Activated T-helper 1 cell treated with Interleukin-2 at 50 U/mL for 16 hours (primary cell): ENCODE measurements around the gene SMYD5.
"Not testable (repeated sequence)": the region's sequence is repeated elsewhere in the genome, so short reads cannot be mapped to it uniquely, and the experiment has no call there.

ENCODE experiments used
- DNase-seq: peaks from one replicate; pipeline ENCODE4 v3.0.0-alpha.2; 2020; ENCODE audit warnings: low read depth

Gene SMYD5

GRCh38 chr2:73214120-73215035 lies at the start of gene SMYD5:
SMYD5 (plus strand) TSS chr2:73214245; CDS start chr2:73214267, 22 bp downstream.
- peak; percentile 85 for DNase-seq

- DNase-seq = not testable (repeated sequence)
Observed at GRCh38 chr2:73165978-73166377, 48.1 kb upstream of the SMYD5 start.

- not testable (repeated sequence) for DNase-seq
Observed at GRCh38 chr2:73166813-73167212, 47.2 kb upstream of the SMYD5 start.

DNA sequence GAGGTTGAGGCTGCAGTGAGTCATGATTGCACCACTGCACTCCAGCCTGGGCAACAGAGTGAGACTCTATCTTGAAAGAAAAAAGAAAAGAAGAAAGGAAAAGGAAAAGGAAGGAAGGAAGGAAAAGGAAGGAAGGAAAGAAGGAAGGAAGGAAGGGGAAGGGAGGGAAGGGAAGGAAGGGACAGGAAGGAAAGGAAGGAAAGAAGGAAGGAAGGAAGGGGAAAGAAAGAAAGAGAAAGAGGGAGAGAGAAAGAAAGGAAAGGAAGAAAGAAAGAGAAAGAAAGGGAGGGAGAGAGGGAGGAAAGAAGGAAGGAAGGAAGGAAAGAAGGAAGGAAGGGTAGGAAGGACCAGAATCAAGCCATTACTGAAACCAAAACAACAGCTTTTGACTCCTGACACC lies 45.7 kb upstream of the SMYD5 start:
- not testable (repeated sequence) for DNase-seq

DNA sequence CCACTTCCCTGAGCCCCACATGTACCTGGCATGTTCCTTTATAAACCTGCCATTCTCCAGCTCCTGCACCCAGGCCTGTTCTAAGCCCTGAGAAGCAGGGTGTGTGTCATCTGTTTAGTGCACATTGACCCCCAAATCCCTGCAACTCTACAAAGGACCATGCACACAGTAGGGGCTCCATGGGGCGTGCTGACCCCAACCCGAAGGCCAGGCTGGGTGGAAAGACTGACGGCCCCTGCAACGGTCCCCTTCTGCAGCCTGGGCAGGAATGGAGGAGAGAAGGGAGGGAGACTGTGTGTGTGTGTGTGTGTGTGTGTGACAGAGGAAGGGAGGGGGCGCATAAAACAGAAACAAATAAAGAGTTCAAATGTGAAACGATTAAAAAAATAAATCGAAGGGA lies 43.7 kb upstream of the SMYD5 start:
- not testable (repeated sequence) for DNase-seq

DNA sequence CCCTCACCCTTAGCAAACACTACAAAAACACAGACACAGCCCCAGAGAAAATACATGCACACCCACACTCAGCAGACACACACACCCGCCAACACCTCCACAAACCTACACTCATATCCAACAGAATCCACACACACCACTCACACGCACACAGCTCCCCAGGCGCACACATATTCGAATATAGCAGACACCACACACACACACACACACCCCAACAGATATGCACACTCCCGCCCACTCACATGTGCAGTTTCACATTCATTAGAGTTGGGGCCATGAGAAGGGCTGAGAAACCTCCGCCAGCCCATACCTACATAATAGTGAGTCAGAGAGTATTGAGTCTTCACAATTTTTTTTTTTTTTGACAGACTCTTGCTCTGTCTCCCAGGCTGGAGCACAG lies 41.1 kb upstream of the SMYD5 start:
- DNase-seq = no peak

DNA sequence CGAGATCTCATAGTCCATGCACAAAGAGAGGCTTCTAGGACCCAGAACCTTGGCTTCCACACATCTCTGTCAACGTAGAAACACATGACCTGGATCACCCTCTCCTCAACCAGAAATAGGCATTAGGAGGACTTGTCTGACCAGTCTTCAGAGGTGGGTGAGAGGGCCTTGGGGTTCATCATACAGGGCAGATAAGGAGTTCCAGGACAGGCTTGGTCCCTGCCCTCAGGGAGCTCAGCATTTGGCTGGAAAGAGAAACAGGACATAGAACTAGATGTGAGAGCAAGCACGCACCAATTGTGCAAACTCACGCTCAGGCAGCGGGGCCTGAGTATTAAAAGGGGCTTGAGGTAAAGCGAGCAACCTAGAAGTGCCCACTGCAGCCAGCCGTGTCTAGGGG lies 40.3 kb upstream of the SMYD5 start:
- DNase-seq = no peak

DNA sequence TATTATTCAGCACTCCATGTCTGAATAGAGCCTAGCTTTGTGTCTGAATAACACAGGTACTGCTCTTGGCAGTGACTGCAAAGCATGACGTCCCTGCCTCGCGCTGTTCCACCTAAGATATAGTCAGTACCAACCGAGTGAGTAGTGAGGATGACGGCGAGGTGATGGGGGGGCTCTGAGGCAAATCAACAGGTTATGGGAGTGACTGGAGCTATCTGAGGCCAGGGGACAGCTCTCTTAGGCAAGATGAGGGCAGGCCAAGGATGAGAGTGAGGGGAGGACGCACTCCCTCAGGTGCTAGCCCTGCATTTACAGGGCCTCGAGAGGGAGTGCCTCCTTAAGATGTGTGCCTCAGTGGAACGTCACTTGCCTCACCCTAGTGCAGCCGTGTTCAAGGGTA lies 39.8 kb upstream of the SMYD5 start:
- DNase-seq = no peak

DNA sequence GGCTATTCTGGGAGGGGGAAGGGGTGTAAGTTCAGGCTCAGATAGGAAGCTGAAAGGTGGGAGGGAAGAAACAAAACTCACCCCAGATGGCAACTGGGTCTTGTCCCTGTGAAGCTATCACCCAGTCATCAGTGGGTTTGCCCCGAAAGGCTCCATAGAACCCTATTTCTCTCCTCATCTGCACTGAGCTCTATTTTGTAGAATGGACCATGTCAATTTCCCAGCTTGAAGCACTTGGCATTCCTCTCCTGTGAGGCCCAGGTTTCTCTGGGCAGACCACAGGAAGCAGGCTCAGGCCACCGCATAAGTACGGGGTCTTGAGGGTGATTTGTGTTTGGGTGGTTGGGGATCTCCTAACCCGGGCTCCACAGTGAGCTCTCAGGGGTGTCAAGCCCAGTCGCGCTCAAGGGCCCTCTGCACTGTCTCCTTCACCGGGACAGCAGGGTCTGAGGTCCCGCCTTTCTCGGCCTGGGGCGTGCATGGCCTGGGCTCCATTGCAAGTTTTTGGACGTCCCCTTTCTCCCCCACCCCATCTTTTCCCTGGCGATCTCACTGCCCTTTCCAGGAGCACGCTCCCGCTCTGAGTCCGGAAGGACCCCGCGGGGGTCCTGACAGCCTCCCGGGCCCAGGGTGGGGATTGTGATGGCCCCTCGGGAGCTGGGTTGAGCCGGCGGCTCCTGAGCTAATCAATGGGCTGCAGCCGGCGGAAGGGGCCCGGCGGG lies 38.9 kb upstream of the SMYD5 start:
- DNase-seq = no peak

- DNase-seq = peak; percentile 63
Observed at GRCh38 chr2:73175663-73176204, 38.3 kb upstream of the SMYD5 start.

DNA sequence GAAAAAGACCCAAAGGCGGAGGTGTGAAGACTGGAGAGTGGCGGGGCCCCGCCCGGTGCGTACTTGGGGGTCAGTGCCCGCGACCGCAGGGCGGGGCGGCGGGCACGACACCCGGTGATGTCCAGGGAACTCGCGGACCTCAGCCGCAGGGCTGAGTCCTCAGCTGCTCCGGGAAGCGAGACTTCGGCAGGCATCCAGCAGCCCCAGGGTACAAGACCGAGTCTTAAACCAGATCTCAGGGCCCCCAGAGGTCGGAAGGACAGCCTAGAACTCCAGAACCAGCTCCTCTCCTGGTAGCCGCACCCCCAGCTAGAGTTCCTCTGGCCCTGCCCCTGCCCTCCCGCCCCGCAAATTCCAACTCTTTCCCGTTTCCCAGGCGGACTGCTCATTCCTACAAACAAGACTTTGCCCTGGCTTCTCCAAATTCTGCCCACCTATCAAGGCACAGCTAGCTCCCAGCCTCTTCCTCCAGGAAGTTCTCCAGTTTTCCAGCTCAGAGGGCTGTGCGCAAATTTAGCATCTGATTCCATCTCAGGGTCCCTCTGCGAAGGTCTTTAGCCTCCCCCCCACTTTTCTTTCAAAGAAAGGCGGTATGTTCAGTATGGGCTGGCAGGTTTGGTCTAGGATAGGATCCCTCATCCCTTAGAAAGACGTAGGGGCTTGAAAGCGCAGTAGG lies 37.7 kb upstream of the SMYD5 start:
- no peak for DNase-seq

DNA sequence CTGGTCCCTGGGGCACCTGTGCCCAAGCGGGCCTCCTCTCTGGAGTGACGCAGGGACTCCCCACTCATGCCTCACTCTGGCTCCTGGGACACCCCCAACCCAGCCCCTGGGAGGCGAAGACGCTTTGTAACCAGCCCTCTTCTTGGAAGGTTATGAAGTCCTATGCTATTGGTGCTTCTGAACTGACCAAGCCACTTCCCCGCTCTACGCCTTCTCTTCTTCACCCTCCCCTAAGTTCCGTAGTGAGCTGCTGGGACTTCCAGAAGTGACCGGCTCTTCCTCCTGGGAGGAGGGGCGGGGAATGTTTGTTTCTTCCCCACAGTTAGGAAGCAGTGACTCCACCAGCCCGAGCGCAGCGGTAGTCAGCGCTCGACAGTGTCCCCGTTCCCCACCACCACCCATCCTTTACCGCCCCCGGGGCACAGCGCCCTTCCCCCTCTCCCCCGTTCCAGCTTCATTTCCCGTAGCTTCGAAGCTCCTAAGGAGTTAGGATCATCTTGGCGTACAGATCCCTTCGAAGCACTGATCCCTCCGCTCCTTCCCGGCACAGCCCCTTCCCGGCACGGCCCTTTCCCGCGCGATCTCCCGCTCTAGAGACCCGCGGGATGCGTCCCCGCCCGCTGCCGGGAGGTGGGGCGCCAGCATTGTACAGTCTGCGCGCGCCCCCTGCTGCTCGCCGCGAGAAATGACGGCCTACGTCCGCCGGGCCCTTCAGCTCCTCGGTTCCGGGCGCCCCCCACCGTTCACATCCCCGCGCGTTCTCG lies 37.0 kb upstream of the SMYD5 start:
- DNase-seq = peak; percentile 79

GRCh38 chr2:73177645-73178255 lies 36.3 kb upstream of the SMYD5 start:
- no peak for DNase-seq

DNA sequence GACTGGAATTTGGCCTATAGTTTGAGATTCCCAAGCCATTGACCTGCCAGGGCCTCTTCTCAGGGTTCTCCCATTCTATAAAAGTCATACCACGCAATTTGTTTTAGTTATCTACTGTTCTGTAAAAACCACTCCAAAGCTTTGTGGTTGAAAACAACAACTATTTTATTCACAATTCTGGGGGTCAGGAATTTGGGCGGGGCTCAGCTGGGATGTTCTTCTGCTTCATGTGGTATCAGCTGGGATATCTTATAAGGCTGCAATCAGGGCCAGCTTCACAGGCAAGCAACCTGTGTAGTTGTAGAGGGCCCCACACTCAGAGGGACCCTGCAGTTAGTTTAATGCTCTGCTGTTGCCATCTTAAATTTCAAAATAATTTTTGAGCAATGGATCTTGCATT lies 28.1 kb upstream of the SMYD5 start:
- DNase-seq = no peak

DNA sequence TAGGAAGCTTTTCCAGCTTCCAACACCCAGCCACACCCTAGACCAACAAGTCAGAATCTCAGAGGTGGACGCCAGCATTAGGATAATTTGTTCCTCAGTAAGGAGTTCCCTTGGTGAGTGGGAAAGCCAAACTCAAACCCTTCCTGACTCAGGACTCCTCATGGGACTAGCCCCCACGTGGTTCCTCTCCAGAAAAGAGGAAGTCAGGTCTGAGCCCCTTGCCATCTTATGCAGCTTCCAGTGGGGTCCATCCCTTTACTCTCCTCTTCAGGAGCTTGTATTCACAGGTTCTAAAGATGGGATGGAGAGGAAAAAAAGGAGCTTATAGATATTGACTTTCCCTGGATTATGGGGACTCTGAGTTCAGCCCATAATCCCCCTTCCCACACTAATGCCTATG lies 26.5 kb upstream of the SMYD5 start:
- no peak for DNase-seq

GRCh38 chr2:73197579-73197978 lies 16.5 kb upstream of the SMYD5 start:
- DNase-seq = no peak

DNA sequence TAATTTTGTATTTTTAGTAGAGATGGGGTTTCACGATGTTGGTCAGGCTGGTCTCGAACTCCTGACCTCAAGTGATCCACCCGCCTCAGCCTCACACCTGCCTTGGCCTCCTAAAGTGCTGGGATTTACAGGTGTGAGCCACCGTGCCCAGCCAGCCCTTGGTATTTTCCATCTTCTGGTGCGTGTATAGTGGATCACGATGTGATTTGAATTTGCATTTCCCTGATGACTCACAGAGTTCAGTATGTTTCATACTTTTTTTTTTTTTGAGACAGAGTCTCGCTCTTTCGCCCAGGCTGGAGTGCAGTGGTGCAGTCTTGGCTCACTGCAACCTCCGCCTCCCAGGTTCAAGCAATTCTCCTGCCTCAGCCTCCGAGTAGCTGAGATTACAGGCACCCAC lies 13.8 kb upstream of the SMYD5 start:
- DNase-seq = not testable (repeated sequence)

DNA sequence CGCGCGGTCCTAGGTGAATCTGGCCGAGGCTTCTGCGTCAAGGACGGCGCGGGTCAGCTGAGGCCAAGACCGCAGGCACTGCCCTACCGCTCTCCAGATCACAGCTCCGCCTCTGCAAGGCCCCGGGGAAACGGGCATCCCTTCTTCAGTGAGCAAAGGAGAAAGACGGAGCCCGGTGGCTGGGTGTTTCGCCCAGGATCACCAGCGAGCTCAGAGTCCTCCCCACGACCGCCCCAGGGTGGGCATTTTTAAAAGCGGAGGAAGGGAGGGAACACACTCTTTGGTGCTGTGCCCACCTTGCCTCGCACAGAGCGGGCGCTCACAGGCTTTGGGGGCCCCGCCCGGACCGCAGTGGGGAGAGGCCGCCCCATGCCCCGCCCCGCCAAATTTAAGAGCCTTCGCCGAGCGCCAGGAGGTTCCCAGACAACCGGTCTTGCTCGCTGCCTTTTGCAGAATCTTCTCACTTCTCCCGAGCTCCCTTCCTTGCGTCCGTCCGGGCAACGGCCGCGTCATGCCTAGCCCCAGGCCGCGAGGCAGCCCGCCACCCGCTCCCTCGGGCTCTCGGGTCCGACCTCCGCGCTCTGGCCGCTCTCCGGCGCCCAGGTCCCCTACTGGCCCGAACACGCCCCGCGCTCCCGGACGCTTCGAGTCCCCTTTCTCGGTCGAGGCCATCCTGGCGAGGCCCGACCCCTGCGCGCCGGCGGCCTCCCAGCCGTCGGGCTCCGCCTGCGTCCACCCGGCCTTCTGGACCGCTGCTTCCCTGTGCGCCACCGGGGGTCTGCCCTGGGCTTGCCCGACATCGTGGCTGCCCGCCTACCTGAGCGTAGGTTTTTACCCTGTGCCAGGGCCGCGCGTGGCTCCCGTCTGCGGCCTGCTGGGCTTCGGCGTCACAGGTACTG lies 11.6 kb upstream of the SMYD5 start, which contains the start of gene NOTO:
Gene NOTO, plus strand, starts transcription at position 419 of the 899 bp plus-strand sequence. Its CDS starts 93 bp downstream, at position 512.
- no peak for DNase-seq

- DNase-seq = no peak
Observed at GRCh38 chr2:73203055-73203681, 10.9 kb upstream of the SMYD5 start.
